ENCODE results near the gene COQ6. TPM values are rescaled to one million over a fixed set of nuclear protein-coding genes. Genes with fewer than 3 reads are reported as not detected.
A peak's percentile ranks its signal among the peaks of the same experiment; 100 is the strongest.
"Not testable (repeated sequence)": the region's sequence is repeated elsewhere in the genome, so short reads cannot be mapped to it uniquely, and the experiment has no call there.

COQ6 gene
- polyA plus RNA-seq, 1 donor, result 25.4 TPM

- Histone ChIP-seq H3K27ac (ENCODE audit: low read length) (no peak overlapping the region), H3K4me1 (ENCODE audit: control insufficient read depth, insufficient read depth, low read length) (peaks cover 7% of the 10 kb centered on the region), H3K4me3 (ENCODE audit: low read length) (no peak overlapping the region), H3K27me3 (ENCODE audit: control insufficient read depth, insufficient read depth, low read length) (no peaks in the 10 kb centered on the region), H3K36me3 (ENCODE audit: control insufficient read depth, insufficient read depth, low read length) (peaks cover 75% of the 10 kb centered on the region), H3K9me3 (ENCODE audit: control insufficient read depth, low read depth, low read length) (no peaks in the 10 kb centered on the region)
- no CpG with 5 or more reads among the region's 2 CpGs for WGBS (ENCODE audit: insufficient coverage, low lambda C conversion rate)
- DNase-seq, result no peak
Measured at GRCh38 chr14:73973497-73973896, 23.4 kb downstream of the COQ6 start.

GRCh38 chr14:73976125-73976524 lies 26.0 kb downstream of the COQ6 start:
- WGBS (ENCODE audit: insufficient coverage, low lambda C conversion rate), result no CpG with 5 or more reads among the region's 6 CpGs
- Histone ChIP-seq H3K4me3 (ENCODE audit: low read length) (no peak overlapping the region), H3K27ac (ENCODE audit: low read length) (no peak overlapping the region), H3K9me3 (ENCODE audit: control insufficient read depth, low read depth, low read length) (no peaks in the 10 kb centered on the region), H3K4me1 (ENCODE audit: control insufficient read depth, insufficient read depth, low read length) (peaks cover 7% of the 10 kb centered on the region), H3K27me3 (ENCODE audit: control insufficient read depth, insufficient read depth, low read length) (no peaks in the 10 kb centered on the region), H3K36me3 (ENCODE audit: control insufficient read depth, insufficient read depth, low read length) (peaks cover 57% of the 10 kb centered on the region)
- peak in 1 of 2 donors; percentile 25 for DNase-seq

GRCh38 chr14:73977896-73978295 lies 27.8 kb downstream of the COQ6 start:
- no CpG with 5 or more reads among the region's 4 CpGs for WGBS (ENCODE audit: insufficient coverage, low lambda C conversion rate)
- Histone ChIP-seq H3K4me1 (ENCODE audit: control insufficient read depth, insufficient read depth, low read length) (peaks cover 7% of the 10 kb centered on the region), H3K27me3 (ENCODE audit: control insufficient read depth, insufficient read depth, low read length) (no peaks in the 10 kb centered on the region), H3K9me3 (ENCODE audit: control insufficient read depth, low read depth, low read length) (no peaks in the 10 kb centered on the region), H3K27ac (ENCODE audit: low read length) (no peak overlapping the region), H3K4me3 (ENCODE audit: low read length) (no peak overlapping the region), H3K36me3 (ENCODE audit: control insufficient read depth, insufficient read depth, low read length) (peaks cover 51% of the 10 kb centered on the region)
- peak in 1 of 2 donors; percentile 45 for DNase-seq

- Histone ChIP-seq H3K4me3 (ENCODE audit: low read length) (no peak overlapping the region), H3K27ac (ENCODE audit: low read length) (peak overlapping the region; percentile 65), H3K9me3 (ENCODE audit: control insufficient read depth, low read depth, low read length) (no peaks in the 10 kb centered on the region), H3K36me3 (ENCODE audit: control insufficient read depth, insufficient read depth, low read length) (peaks cover 33% of the 10 kb centered on the region), H3K4me1 (ENCODE audit: control insufficient read depth, insufficient read depth, low read length) (peaks cover 16% of the 10 kb centered on the region), H3K27me3 (ENCODE audit: control insufficient read depth, insufficient read depth, low read length) (no peaks in the 10 kb centered on the region)
- 67% methylated on average over 1 of the region's 3 CpGs for WGBS (ENCODE audit: insufficient coverage, low lambda C conversion rate)
- no peak for DNase-seq
Measured at GRCh38 chr14:73988065-73988464, 38.0 kb downstream of the COQ6 start.

GRCh38 chr14:73988656-73989055 lies 38.6 kb downstream of the COQ6 start:
- not testable (repeated sequence) for H3K4me3 ChIP-seq (ENCODE audit: low read length); H3K27me3 ChIP-seq (ENCODE audit: control insufficient read depth, insufficient read depth, low read length); H3K9me3 ChIP-seq (ENCODE audit: control insufficient read depth, low read depth, low read length)
- peak in 1 of 2 donors; percentile 39 for DNase-seq
- WGBS (ENCODE audit: insufficient coverage, low lambda C conversion rate), result 30% methylated on average over 4 of the region's 7 CpGs
- Histone ChIP-seq H3K27ac (ENCODE audit: low read length) (peak overlapping the region; percentile 65), H3K36me3 (ENCODE audit: control insufficient read depth, insufficient read depth, low read length) (peaks cover 32% of the 10 kb centered on the region), H3K4me1 (ENCODE audit: control insufficient read depth, insufficient read depth, low read length) (peaks cover 16% of the 10 kb centered on the region)

GRCh38 chr14:73991092-73991491 lies 41.0 kb downstream of the COQ6 start:
- Histone ChIP-seq H3K4me1 (ENCODE audit: control insufficient read depth, insufficient read depth, low read length) (peaks cover 20% of the 10 kb centered on the region), H3K4me3 (ENCODE audit: low read length) (no peak overlapping the region)

GRCh38 chr14:73994926-73995325 lies 44.8 kb downstream of the COQ6 start:
- not testable (repeated sequence) for H3K9me3 ChIP-seq (ENCODE audit: control insufficient read depth, low read depth, low read length); H3K36me3 ChIP-seq (ENCODE audit: control insufficient read depth, insufficient read depth, low read length); H3K27me3 ChIP-seq (ENCODE audit: control insufficient read depth, insufficient read depth, low read length); DNase-seq
- no CpG with 5 or more reads among the region's 7 CpGs for WGBS (ENCODE audit: insufficient coverage, low lambda C conversion rate)
- Histone ChIP-seq H3K4me3 (ENCODE audit: low read length) (peak overlapping the region; percentile 53), H3K4me1 (ENCODE audit: control insufficient read depth, insufficient read depth, low read length) (peaks cover 46% of the 10 kb centered on the region), H3K27ac (ENCODE audit: low read length) (peak overlapping the region; percentile 86)

More at GRCh38 chr14:73991092-73991491, 41.0 kb downstream of the COQ6 start:
- Histone ChIP-seq H3K36me3 (ENCODE audit: control insufficient read depth, insufficient read depth, low read length) (peaks cover 22% of the 10 kb centered on the region), H3K9me3 (ENCODE audit: control insufficient read depth, low read depth, low read length) (no peaks in the 10 kb centered on the region), H3K27ac (ENCODE audit: low read length) (peak overlapping the region; percentile 42), H3K27me3 (ENCODE audit: control insufficient read depth, insufficient read depth, low read length) (no peaks in the 10 kb centered on the region)
- peak in 1 of 2 donors; percentile 69 for DNase-seq
- WGBS (ENCODE audit: insufficient coverage, low lambda C conversion rate), result no CpG with 5 or more reads among the region's 4 CpGs

GRCh38 chr14:73995977-73996378 lies 45.9 kb downstream of the COQ6 start:
- peak overlapping the region; percentile 53 for H3K4me3 ChIP-seq (ENCODE audit: low read length)
- WGBS (ENCODE audit: insufficient coverage, low lambda C conversion rate), result 23% methylated on average over 4 of the region's 8 CpGs
- peaks cover 43% of the 10 kb centered on the region for H3K4me1 ChIP-seq (ENCODE audit: control insufficient read depth, insufficient read depth, low read length)
- H3K27me3 ChIP-seq (ENCODE audit: control insufficient read depth, insufficient read depth, low read length), result no peaks in the 10 kb centered on the region
- no peaks in the 10 kb centered on the region for H3K9me3 ChIP-seq (ENCODE audit: control insufficient read depth, low read depth, low read length)
- DNase-seq, result peak; percentile 89 to 95
- peaks cover 2% of the 10 kb centered on the region for H3K36me3 ChIP-seq (ENCODE audit: control insufficient read depth, insufficient read depth, low read length)
- peak overlapping the region; percentile 86 for H3K27ac ChIP-seq (ENCODE audit: low read length)

- 0% methylated on average over 1 of the region's 2 CpGs for WGBS (ENCODE audit: insufficient coverage, low lambda C conversion rate)
- no peaks in the 10 kb centered on the region for H3K27me3 ChIP-seq (ENCODE audit: control insufficient read depth, insufficient read depth, low read length)
- no peaks in the 10 kb centered on the region for H3K9me3 ChIP-seq (ENCODE audit: control insufficient read depth, low read depth, low read length)
- H3K27ac ChIP-seq (ENCODE audit: low read length), result peak overlapping the region; percentile 86
- peaks cover 2% of the 10 kb centered on the region for H3K36me3 ChIP-seq (ENCODE audit: control insufficient read depth, insufficient read depth, low read length)
- peaks cover 36% of the 10 kb centered on the region for H3K4me1 ChIP-seq (ENCODE audit: control insufficient read depth, insufficient read depth, low read length)
- no peak overlapping the region for H3K4me3 ChIP-seq (ENCODE audit: low read length)
- DNase-seq, result no peak
Measured at GRCh38 chr14:73996731-73997107, 46.6 kb downstream of the COQ6 start.

- Histone ChIP-seq H3K36me3 (ENCODE audit: control insufficient read depth, insufficient read depth, low read length) (peaks cover 2% of the 10 kb centered on the region), H3K27ac (ENCODE audit: low read length) (peak overlapping the region; percentile 86), H3K4me3 (ENCODE audit: low read length) (no peak overlapping the region), H3K4me1 (ENCODE audit: control insufficient read depth, insufficient read depth, low read length) (peaks cover 35% of the 10 kb centered on the region), H3K27me3 (ENCODE audit: control insufficient read depth, insufficient read depth, low read length) (no peaks in the 10 kb centered on the region), H3K9me3 (ENCODE audit: control insufficient read depth, low read depth, low read length) (no peaks in the 10 kb centered on the region)
- WGBS (ENCODE audit: insufficient coverage, low lambda C conversion rate), result no CpG with 5 or more reads among the region's 1 CpG
- DNase-seq, result peak; percentile 67 to 87
Measured at GRCh38 chr14:73997108-73997943, 47.2 kb downstream of the COQ6 start.
